Activated CD8-positive, alpha-beta T cell treated with anti-CD3 and anti-CD28 coated beads for 36 hours (primary cell): Measurements from ENCODE around the gene ABCB8. TPM values are rescaled to one million over a fixed set of nuclear protein-coding genes. Genes with fewer than 3 reads are reported as not detected.

ENCODE experiments used
- ATAC-seq: fragments of 200-7000 bp; cut with Tn5 transposase; one replicate; pipeline ENCODE4 v1.10.0; 2021; ENCODE audit warnings: mild to moderate bottlenecking, moderate library complexity
- CTCF ChIA-PET: fragments of 350-600 bp; sonication (Branson Sonifier 250); formaldehyde crosslinking; loops from one replicate; lab custom pipeline; 2021; ENCODE audit warnings: antibody characterized with exemption; lab: Charles Lee
- POLR2A ChIA-PET: fragments of 350-600 bp; sonication (Branson Sonifier 250); formaldehyde crosslinking; loops from one replicate; lab custom pipeline; 2021; ENCODE audit warnings: antibody characterized with exemption; lab: Charles Lee
- DNase-seq: peaks from one replicate; pipeline ENCODE4 v3.0.0-alpha.2; 2020
- H3K27ac Mint-ChIP-seq: one replicate; pipeline ENCODE4 v1.8.0; 2021; ENCODE audit warnings: mild to moderate bottlenecking, mixed read lengths
- H3K27me3 Mint-ChIP-seq: one replicate; pipeline ENCODE4 v1.8.0; 2021; ENCODE audit warnings: mixed read lengths
- H3K36me3 Mint-ChIP-seq: one replicate; pipeline ENCODE4 v1.8.0; 2021; ENCODE audit warnings: low read depth, mixed read lengths
- H3K4me1 Mint-ChIP-seq: one replicate; pipeline ENCODE4 v1.8.0; 2021; ENCODE audit warnings: low read depth, mixed read lengths
- H3K4me3 Mint-ChIP-seq: one replicate; pipeline ENCODE4 v1.8.0; 2021; ENCODE audit warnings: mild to moderate bottlenecking, moderate library complexity, mixed read lengths
- H3K9me3 Mint-ChIP-seq: one replicate; pipeline ENCODE4 v1.8.0; 2021; ENCODE audit warnings: mixed read lengths
- intact Hi-C: fragments of 100-400 bp; cut with micrococcal nuclease; formaldehyde crosslinking; loops from one replicate; pipeline ENCODE4 v1.10.0; 2022
- total RNA-seq, 2 experiments: library from RNA; stranded (reverse); gene quantifications; one replicate each; pipeline ENCODE4 v1.2.3, GENCODE V29; 2021
- TF ChIP-seq, protein P1 (sequence below): fragments of 200-600 bp; IDR thresholded peaks from one replicate; pipeline ENCODE4 v1.8.0; 2022; ENCODE audit warnings: antibody characterized with exemption, mild to moderate bottlenecking

Gene ABCB8
- total RNA-seq, 2 experiments from 2014 or later: 41.4 to 47.5 TPM

DNA sequence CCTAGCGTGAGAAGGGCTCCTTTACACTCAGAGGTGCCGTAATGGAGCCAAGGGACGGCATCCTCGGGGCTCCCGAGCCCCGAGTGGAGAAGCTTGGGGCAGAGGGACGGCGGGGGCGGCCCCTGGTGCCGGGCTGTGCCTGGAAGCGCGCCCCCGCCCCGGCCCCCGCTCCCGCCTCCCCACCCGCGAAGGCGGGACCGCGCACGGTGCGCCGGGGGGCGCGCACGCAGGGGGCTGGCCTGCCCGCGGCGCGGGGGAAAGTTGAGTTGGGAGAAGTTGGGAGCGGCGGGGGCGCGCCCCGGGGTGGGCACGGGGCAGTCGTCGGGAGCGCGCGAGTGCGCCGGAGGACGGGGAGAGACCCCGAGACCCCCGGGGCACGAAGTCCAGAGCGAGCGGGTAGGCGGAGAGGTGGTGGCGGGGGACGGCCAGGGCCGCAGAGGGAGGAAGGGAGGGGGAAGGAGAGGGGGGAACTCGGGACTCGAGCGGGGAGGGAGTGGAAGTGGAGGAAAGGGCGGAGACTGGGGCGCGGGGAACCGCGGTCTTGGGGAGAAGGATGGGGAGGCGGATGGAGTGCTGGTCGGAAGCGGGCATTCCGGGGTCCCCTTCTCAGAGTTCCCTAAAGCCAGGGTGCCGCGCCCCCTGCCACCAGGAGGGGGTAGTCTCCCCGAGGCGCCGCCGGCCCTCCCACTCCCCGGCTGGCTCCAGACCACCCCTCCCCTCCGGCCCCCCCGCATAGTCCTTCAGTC is 31.3 kb downstream of the ABCB8 start, which contains the start of gene SLC4A2:
Gene SLC4A2, plus strand, starts transcription at position 223 of the 746 bp plus-strand sequence. CDS start 2,399 bp downstream, outside the sequence.
- Mint-ChIP-seq H3K27me3 (no peaks in the 10 kb centered on the region), H3K4me1 (peaks cover 35% of the 10 kb centered on the region), H3K9me3 (no peaks in the 10 kb centered on the region), H3K36me3 (peaks cover 2% of the 10 kb centered on the region), H3K4me3 (peak within 1 kb of the TSS; percentile 95), H3K27ac (peak within 1 kb of the TSS; percentile 89)
- POLR2A ChIA-PET: interaction anchor here (0.6 to 1.6 kb wide), 8 partner anchors 10 to 49 kb away, joined by 3 to 8 read pairs (median 3); no protein-coding TSS in a partner anchor
- TF ChIP-seq, protein P1, sequence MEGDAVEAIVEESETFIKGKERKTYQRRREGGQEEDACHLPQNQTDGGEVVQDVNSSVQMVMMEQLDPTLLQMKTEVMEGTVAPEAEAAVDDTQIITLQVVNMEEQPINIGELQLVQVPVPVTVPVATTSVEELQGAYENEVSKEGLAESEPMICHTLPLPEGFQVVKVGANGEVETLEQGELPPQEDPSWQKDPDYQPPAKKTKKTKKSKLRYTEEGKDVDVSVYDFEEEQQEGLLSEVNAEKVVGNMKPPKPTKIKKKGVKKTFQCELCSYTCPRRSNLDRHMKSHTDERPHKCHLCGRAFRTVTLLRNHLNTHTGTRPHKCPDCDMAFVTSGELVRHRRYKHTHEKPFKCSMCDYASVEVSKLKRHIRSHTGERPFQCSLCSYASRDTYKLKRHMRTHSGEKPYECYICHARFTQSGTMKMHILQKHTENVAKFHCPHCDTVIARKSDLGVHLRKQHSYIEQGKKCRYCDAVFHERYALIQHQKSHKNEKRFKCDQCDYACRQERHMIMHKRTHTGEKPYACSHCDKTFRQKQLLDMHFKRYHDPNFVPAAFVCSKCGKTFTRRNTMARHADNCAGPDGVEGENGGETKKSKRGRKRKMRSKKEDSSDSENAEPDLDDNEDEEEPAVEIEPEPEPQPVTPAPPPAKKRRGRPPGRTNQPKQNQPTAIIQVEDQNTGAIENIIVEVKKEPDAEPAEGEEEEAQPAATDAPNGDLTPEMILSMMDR: peak; percentile 75
- DNase-seq (peak; percentile 72), ATAC-seq (peak; percentile 6)
- CTCF ChIA-PET: interaction anchor here (0.8 to 1.7 kb wide), 10 partner anchors 20 to 65 kb away, joined by 3 to 10 read pairs (median 4); partner anchors contain the start of genes ABCB8, FASTK and TMUB1
- intact Hi-C loops: loop anchor here (2.0 kb wide), 2 partner anchors 23 to 31 kb away; partner anchors contain the start of genes ABCB8 and TMUB1

DNA sequence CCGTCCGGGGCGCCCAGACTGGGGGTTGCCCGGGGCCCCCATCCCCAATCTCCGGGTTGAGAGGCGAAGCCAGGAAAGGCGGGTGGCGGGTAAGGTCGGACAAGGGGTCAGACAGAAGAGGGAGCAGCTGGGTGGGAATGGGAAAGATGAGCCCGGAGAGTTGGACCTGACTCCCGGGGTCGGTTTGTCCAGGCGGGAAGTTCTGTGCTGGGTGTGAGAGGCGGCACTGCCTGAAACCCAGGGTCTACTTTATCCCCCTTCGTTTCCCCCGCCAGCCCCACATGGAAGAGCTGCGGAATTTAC is 31.8 kb downstream of the ABCB8 start:
- intact Hi-C loops: no loop called here
- peaks cover 2% of the 10 kb centered on the region for H3K36me3 Mint-ChIP-seq
- ATAC-seq (no peak), DNase-seq (no peak)
- peak overlapping the region; percentile 72 for H3K27ac Mint-ChIP-seq
- POLR2A ChIA-PET: interaction anchor here (0.6 to 1.6 kb wide), 5 partner anchors 10 to 42 kb away, joined by 3 to 8 read pairs (median 3); no protein-coding TSS in a partner anchor
- peak overlapping the region; percentile 95 for H3K4me3 Mint-ChIP-seq
- no peaks in the 10 kb centered on the region for H3K27me3 Mint-ChIP-seq
- H3K9me3 Mint-ChIP-seq: no peaks in the 10 kb centered on the region
- H3K4me1 Mint-ChIP-seq: peaks cover 35% of the 10 kb centered on the region
- TF ChIP-seq, protein P1: no peak
- CTCF ChIA-PET: interaction anchor here (0.8 to 1.7 kb wide), 6 partner anchors 17 to 51 kb away, joined by 3 to 10 read pairs (median 4); partner anchors contain the start of gene FASTK

DNA sequence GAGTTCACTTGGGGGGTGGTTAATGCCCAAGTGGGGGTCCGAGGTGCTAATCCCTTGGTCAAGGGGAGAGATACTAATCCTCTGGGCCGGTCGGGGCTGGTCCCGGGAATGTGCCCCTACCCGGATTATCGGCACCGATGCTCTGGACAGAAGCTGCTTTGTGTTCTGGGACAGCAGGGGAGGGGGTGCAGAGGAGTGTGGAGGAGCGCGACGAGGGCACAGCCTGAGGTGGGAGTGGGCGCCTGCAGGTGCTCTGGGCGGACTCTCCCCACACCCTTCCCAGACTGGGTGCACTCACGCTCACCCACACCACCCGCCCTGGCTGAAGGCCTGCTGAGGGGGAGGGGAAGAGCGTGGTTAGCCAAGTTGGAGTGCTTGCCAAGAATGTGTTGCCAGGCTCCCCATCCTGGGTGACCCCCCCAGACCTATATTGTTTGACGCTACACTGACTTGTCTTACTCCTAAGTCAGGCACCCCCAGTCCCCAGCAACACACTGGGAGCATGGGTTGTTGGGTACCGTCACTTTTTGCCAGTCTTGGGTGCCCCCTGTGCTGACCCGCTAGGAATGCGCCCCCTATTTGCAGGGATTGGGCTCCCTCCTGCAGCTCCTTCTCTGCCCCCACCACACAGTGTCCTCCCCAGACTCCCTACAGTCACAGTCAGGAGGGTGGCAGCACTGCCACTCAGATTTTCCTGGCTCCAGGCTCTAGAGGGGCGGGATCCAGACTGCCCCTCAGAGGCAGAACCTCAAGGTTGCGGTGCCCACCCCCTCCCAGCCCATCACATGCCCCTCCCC is 32.4 kb downstream of the ABCB8 start:
- no peaks in the 10 kb centered on the region for H3K27me3 Mint-ChIP-seq
- peak overlapping the region; percentile 72 for H3K27ac Mint-ChIP-seq
- TF ChIP-seq, protein P1: no peak
- H3K4me3 Mint-ChIP-seq: peak overlapping the region; percentile 95
- peaks cover 5% of the 10 kb centered on the region for H3K36me3 Mint-ChIP-seq
- no peaks in the 10 kb centered on the region for H3K9me3 Mint-ChIP-seq
- ATAC-seq: no peak
- intact Hi-C loops: no loop called here
- ChIA-PET CTCF (interaction anchor here (0.8 to 1.7 kb wide), 6 partner anchors 16 to 50 kb away, joined by 3 to 10 read pairs (median 4); partner anchors contain the start of gene FASTK), POLR2A (interaction anchor here (0.6 to 1.6 kb wide), 5 partner anchors 9 to 43 kb away, joined by 3 to 8 read pairs (median 3); no protein-coding TSS in a partner anchor)
- H3K4me1 Mint-ChIP-seq: peaks cover 35% of the 10 kb centered on the region
- peak; percentile 31 for DNase-seq

DNA sequence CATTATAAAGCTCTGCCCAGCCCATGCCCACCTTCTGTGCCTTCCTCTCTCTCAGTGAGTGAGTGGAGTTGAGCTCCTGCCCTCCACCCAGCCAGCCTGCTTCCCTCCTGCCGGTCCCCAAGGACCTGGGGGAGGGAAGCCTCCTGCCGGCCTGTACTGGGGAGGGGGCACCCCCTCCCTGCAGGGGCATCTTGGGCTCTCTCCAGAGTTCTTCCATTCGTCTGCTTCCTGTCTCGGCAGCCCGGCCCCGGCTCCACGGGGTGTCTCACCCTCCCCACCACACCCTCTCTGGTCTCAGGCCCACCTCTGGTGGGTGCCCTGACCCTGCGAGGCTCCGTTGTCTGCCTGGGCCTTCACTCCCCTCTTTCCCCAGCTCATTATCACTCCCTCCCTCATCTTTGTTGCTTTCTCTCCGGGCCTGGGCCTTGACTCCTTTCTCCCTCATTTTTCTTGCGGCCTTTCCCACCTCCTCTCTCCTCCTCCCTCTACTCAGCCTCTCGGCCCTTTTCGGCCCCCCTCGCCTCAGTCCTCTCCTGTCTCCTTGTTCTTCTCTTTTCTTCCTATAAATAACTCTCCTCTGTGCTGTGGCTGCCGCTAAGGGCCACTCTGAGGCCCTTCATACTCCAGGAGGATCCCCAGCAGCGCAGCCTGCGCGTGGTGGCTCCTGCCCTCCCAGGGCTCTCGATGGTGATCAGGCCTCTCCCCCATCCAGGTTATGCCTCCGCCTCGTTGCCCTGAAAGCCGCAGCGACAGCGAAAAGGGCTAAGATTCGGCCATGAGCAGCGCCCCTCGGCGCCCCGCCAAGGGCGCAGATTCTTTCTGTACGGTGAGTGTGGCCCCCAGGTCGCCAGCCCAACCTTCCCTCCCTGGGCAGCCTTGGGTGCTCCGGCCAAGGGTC is 33.2 kb downstream of the ABCB8 start:
- H3K9me3 Mint-ChIP-seq: no peaks in the 10 kb centered on the region
- DNase-seq (no peak), ATAC-seq (no peak)
- H3K4me3 Mint-ChIP-seq: peak overlapping the region; percentile 95
- peaks cover 35% of the 10 kb centered on the region for H3K4me1 Mint-ChIP-seq
- TF ChIP-seq, protein P1: no peak
- intact Hi-C loops: no loop called here
- POLR2A ChIA-PET: no interaction called here
- no peak overlapping the region for H3K27ac Mint-ChIP-seq
- no peaks in the 10 kb centered on the region for H3K27me3 Mint-ChIP-seq
- peaks cover 5% of the 10 kb centered on the region for H3K36me3 Mint-ChIP-seq
- CTCF ChIA-PET: interaction anchor here (1.2 to 1.7 kb wide), 3 partner anchors 19 to 49 kb away, joined by 5 to 10 read pairs (median 6); partner anchors contain the start of gene FASTK
